Fibroblast of mammary gland (primary cell): Measurements from ENCODE around the gene LRP1B.

Source experiments
- DNase-seq: peaks from one replicate; pipeline ENCODE4 v3.0.0-alpha.2; 2010; ENCODE audit warnings: low read depth
- H3K4me3 ChIP-seq: 2 replicates; pipeline ENCODE4 v1.5.1; 2011; ENCODE audit warnings: low read depth, mild to moderate bottlenecking, low read length, moderate library complexity; ENCODE audit not compliant: control insufficient read depth
- CTCF ChIP-seq: conservative IDR thresholded peaks from 2 replicates; pipeline ENCODE4 v1.5.1; 2011; ENCODE audit warnings: low read depth, low read length, inconsistent platforms; ENCODE audit not compliant: control insufficient read depth, insufficient read depth

The LRP1B gene

GRCh38 chr2:142170847-142171246, 40.0 kb upstream of the LRP1B start:
- H3K4me3 ChIP-seq: no peak overlapping the region
- DNase-seq: no peak
- no peak for TF ChIP-seq CTCF

- no peak overlapping the region for H3K4me3 ChIP-seq
- peak; percentile 33 for DNase-seq
- peak; percentile 17 for TF ChIP-seq CTCF
These were observed 35.0 kb upstream of the LRP1B start for GRCh38 chr2:142165790-142166189.

- no peak for DNase-seq
- H3K4me3 ChIP-seq: no peak overlapping the region
- no peak for TF ChIP-seq CTCF
These were observed 22.8 kb upstream of the LRP1B start for GRCh38 chr2:142153601-142154000.

GRCh38 chr2:142150453-142150852, 19.6 kb upstream of the LRP1B start:
- no peak overlapping the region for H3K4me3 ChIP-seq
- TF ChIP-seq CTCF: no peak
- DNase-seq: no peak

GRCh38 chr2:142144547-142144946, 13.7 kb upstream of the LRP1B start:
- no peak overlapping the region for H3K4me3 ChIP-seq
- no peak for TF ChIP-seq CTCF
- DNase-seq: no peak

GRCh38 chr2:142142595-142142994, 11.8 kb upstream of the LRP1B start:
- no peak overlapping the region for H3K4me3 ChIP-seq
- DNase-seq: no peak
- TF ChIP-seq CTCF: no peak

GRCh38 chr2:142140434-142140845, 9.6 kb upstream of the LRP1B start:
- DNase-seq: peak; percentile 25
- H3K4me3 ChIP-seq: no peak overlapping the region
- peak; percentile 58 for TF ChIP-seq CTCF
